Fibroblast of peridontal ligament (primary cell): ENCODE results near the gene C10orf62.
"Not testable (repeated sequence)": the region's sequence is repeated elsewhere in the genome, so short reads cannot be mapped to it uniquely, and the experiment has no call there.

Experiments
- DNase-seq: peaks from one replicate; pipeline ENCODE4 v3.0.0-alpha.2; 2010; ENCODE audit errors: extremely low read depth

Gene C10orf62

GRCh38 chr10:97589479-97589878 is at the start of gene C10orf62:
TSS of gene C10orf62 (plus strand) at chr10:97589721. CDS start at chr10:97589898, 177 bp downstream.
- no peak for DNase-seq

- no peak for DNase-seq
These were observed 48.6 kb upstream of the C10orf62 start for GRCh38 chr10:97540669-97541500.

GRCh38 chr10:97542169-97543024 is 47.1 kb upstream of the C10orf62 start:
- DNase-seq, result peak; percentile 93

GRCh38 chr10:97543025-97543546 is 46.4 kb upstream of the C10orf62 start:
- peak; percentile 93 for DNase-seq

- no peak for DNase-seq
These were observed 42.9 kb upstream of the C10orf62 start for GRCh38 chr10:97546456-97547270.

GRCh38 chr10:97547271-97547600 is 42.3 kb upstream of the C10orf62 start:
- no peak for DNase-seq

GRCh38 chr10:97547962-97548361 is 41.6 kb upstream of the C10orf62 start:
- DNase-seq, result no peak

- no peak for DNase-seq
These were observed 40.6 kb upstream of the C10orf62 start for GRCh38 chr10:97548828-97549455.

- no peak for DNase-seq
These were observed 39.8 kb upstream of the C10orf62 start for GRCh38 chr10:97549587-97550322.

- DNase-seq, result no peak
These were observed 39.0 kb upstream of the C10orf62 start for GRCh38 chr10:97550336-97551149.

GRCh38 chr10:97551271-97551670 is 38.2 kb upstream of the C10orf62 start:
- no peak for DNase-seq

- DNase-seq, result peak; percentile 77
These were observed 35.9 kb upstream of the C10orf62 start for GRCh38 chr10:97553575-97554031.

GRCh38 chr10:97554336-97554735 is 35.2 kb upstream of the C10orf62 start:
- not testable (repeated sequence) for DNase-seq

- DNase-seq, result not testable (repeated sequence)
These were observed 34.0 kb upstream of the C10orf62 start for GRCh38 chr10:97555541-97555940.

- DNase-seq, result not testable (repeated sequence)
These were observed 28.7 kb upstream of the C10orf62 start for GRCh38 chr10:97560731-97561381.

- not testable (repeated sequence) for DNase-seq
These were observed 28.0 kb upstream of the C10orf62 start for GRCh38 chr10:97561386-97562077.

- DNase-seq, result not testable (repeated sequence)
These were observed 27.2 kb upstream of the C10orf62 start for GRCh38 chr10:97562329-97562728.

GRCh38 chr10:97563337-97563736 is 26.2 kb upstream of the C10orf62 start:
- no peak for DNase-seq
